Activated CD4-positive, alpha-beta T cell treated with anti-CD3 and anti-CD28 coated beads, Interleukin-2, amount 50 U/mL, for 16 hours (primary cell): ENCODE data around the gene CTDNEP1.
A peak's percentile ranks its signal among the peaks of the same experiment; 100 is the strongest.

ENCODE experiments used
- DNase-seq: peaks from one replicate; pipeline ENCODE4 v3.0.0-alpha.2; 2020

CTDNEP1 gene

GRCh38 chr17:7251661-7252175, at the start of gene CTDNEP1:
Gene CTDNEP1, minus strand, starts transcription at chr17:7251734. Its CDS starts 438 bp downstream, at chr17:7251296.
- DNase-seq: peak; percentile 100

GRCh38 chr17:7296189-7296861, 44.8 kb upstream of the CTDNEP1 start:
- peak; percentile 74 for DNase-seq

- DNase-seq: no peak
These were observed 44.0 kb upstream of the CTDNEP1 start for GRCh38 chr17:7295230-7296180.

- peak; percentile 81 for DNase-seq
These were observed 43.1 kb upstream of the CTDNEP1 start, which contains the start of gene YBX2 for GRCh38 chr17:7294614-7295153. Gene YBX2, minus strand, starts transcription at chr17:7294639. Its CDS starts 139 bp downstream, at chr17:7294500.

GRCh38 chr17:7293816-7294613, 42.5 kb upstream of the CTDNEP1 start:
- DNase-seq: no peak

GRCh38 chr17:7293159-7293558, 41.6 kb upstream of the CTDNEP1 start:
- no peak for DNase-seq

- no peak for DNase-seq
These were observed 41.2 kb upstream of the CTDNEP1 start for GRCh38 chr17:7292729-7293128.

- no peak for DNase-seq
These were observed 40.7 kb upstream of the CTDNEP1 start for GRCh38 chr17:7292194-7292593.

- no peak for DNase-seq
These were observed 39.2 kb upstream of the CTDNEP1 start for GRCh38 chr17:7290685-7291084.

GRCh38 chr17:7290166-7290565, 38.6 kb upstream of the CTDNEP1 start:
- no peak for DNase-seq

- DNase-seq: no peak
These were observed 37.9 kb upstream of the CTDNEP1 start for GRCh38 chr17:7289256-7290032.

GRCh38 chr17:7285679-7286078, 34.1 kb upstream of the CTDNEP1 start:
- no peak for DNase-seq

GRCh38 chr17:7284911-7285310, 33.4 kb upstream of the CTDNEP1 start:
- no peak for DNase-seq

GRCh38 chr17:7283471-7284216, 32.1 kb upstream of the CTDNEP1 start:
- no peak for DNase-seq

- DNase-seq: no peak
These were observed 31.3 kb upstream of the CTDNEP1 start for GRCh38 chr17:7282752-7283321.

- no peak for DNase-seq
These were observed 30.6 kb upstream of the CTDNEP1 start for GRCh38 chr17:7281953-7282751.

GRCh38 chr17:7281074-7281952, 29.8 kb upstream of the CTDNEP1 start, which contains the start of gene SLC2A4:
Gene SLC2A4, plus strand, starts transcription at chr17:7281718. Its CDS starts 217 bp downstream, at chr17:7281935.
- DNase-seq: peak; percentile 90

- peak; percentile 82 for DNase-seq
These were observed 29.1 kb upstream of the CTDNEP1 start for GRCh38 chr17:7280519-7281073.
